ENCODE results near the gene TMEM263. TPM values are rescaled to one million over a fixed set of nuclear protein-coding genes. Genes with fewer than 3 reads are reported as not detected.
"Not testable (repeated sequence)": the region's sequence is repeated elsewhere in the genome, so short reads cannot be mapped to it uniquely, and the experiment has no call there.

The TMEM263 gene
- total and polyA plus RNA-seq, 10 donors = 9.6 to 38.1 (median 28.5) TPM

DNA sequence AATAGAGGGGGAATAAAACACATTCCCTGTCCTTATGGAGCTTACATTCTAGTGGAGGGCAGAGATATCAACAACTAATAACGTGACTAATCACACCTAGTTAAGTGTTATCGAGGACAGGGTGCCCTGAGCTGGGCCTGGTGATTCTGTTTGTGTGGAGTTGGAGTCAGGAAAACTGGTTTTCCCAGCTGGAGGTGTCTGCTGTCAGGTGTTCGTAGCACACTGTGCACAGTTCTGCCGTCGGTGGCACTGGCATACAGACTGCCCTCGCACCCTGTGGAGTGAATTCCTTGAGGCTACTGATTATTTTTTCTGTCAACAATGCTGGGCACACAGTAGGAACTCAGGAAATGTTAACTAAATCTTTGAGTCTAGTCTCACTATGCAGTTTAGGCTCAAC is 32.1 kb downstream of the TMEM263 start:
- WGBS, 5 donors = 78 to 84% (median 83%) methylated on average over 6 of the region's 6 CpGs

DNA sequence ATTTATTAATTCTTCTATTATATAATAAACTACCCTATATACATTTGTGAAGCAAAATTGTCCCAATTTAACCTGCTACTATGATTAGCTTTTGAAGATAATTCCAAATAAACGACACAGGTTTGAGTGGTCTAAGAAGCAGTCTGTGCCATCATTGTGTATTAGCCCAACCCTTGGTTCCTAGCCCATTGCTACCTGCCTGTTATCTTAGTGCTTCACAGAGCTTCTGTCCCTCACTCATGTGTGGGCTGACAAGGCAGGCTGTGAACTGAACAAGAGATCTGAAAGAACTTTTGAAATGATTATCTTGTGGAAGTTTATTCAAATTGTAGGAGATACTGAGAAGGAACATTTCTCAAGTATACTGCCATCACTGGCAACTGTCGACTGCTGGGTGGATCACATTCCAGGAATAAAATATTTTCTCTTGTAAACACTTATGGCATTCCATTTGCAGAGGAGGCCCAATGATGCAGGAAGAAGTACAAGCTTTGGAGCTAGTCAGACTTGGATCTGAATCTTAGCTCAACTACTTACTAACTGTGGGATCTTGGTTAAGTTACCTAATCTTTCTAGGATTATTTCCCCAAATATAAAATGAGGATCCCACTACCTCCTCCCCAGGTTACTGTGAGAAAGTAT is 39.0 kb downstream of the TMEM263 start:
- intact Hi-C loops (cut with DNase I; ENCODE audit: low total_unique reads) = no loop called here
- Histone ChIP-seq H3K27ac (peak overlapping the region in 1 of 8 donors; percentile 13), H3K4me1 (no peaks in the 10 kb centered on the region), H3K27me3 (replicated peaks in 1 of 7) (no peaks in the 10 kb centered on the region), H3K9me3 (no peaks in the 10 kb centered on the region), H3K36me3 (peaks cover 0 to 33% (median 12%) of the 10 kb centered on the region in 6 donors), H3K4me3 (no peak overlapping the region)
- no peak for TF ChIP-seq POLR2A (IDR thresholded peaks at IDR 0.05)
- TF ChIP-seq POLR2AphosphoS5 (IDR thresholded peaks at IDR 0.05) = no peak
- TF ChIP-seq CTCF (IDR thresholded peaks at IDR 0.05 in 8 of 11, conservative IDR thresholded peaks at IDR 0.05 in 3 of 11) = no peak
- WGBS, 5 donors = 82 to 86% (median 84%) methylated on average over 2 of the region's 2 CpGs
- no peak for DNase-seq

More for the DNA sequence above, 32.1 kb downstream of the TMEM263 start:
- H3K9me3 ChIP-seq = no peaks in the 10 kb centered on the region
- peaks cover 0 to 36% (median 19%) of the 10 kb centered on the region in 6 donors for H3K4me1 ChIP-seq
- intact Hi-C loops (cut with DNase I; ENCODE audit: low total_unique reads) = no loop called here
- DNase-seq = no peak
- H3K4me3 ChIP-seq = peak overlapping the region in 2 of 8 donors; percentile 67 to 83
- no peaks in the 10 kb centered on the region for H3K36me3 ChIP-seq
- TF ChIP-seq POLR2A (IDR thresholded peaks at IDR 0.05) (no peak), CTCF (IDR thresholded peaks at IDR 0.05 in 8 of 11, conservative IDR thresholded peaks at IDR 0.05 in 3 of 11) (no peak), POLR2AphosphoS5 (IDR thresholded peaks at IDR 0.05) (no peak)
- H3K27me3 ChIP-seq (replicated peaks in 1 of 7) = no peaks in the 10 kb centered on the region
- peak overlapping the region in 4 of 8 donors; percentile 86 to 90 (median 87) for H3K27ac ChIP-seq

GRCh38 chr12:106996102-106996501 is 40.4 kb downstream of the TMEM263 start:
- DNase-seq; H3K27me3 ChIP-seq (replicated peaks in 1 of 7); H3K27ac ChIP-seq; intact Hi-C loops (cut with DNase I; ENCODE audit: low total_unique reads); H3K4me3 ChIP-seq; H3K4me1 ChIP-seq; H3K9me3 ChIP-seq: not testable (repeated sequence)
- WGBS, 5 donors = 94 to 98% (median 97%) methylated on average over 5 of the region's 5 CpGs
- peaks cover 0 to 47% (median 17%) of the 10 kb centered on the region in 6 donors for H3K36me3 ChIP-seq

GRCh38 chr12:106997916-106998315 is 42.2 kb downstream of the TMEM263 start:
- Histone ChIP-seq H3K36me3 (peaks cover 0 to 53% (median 19%) of the 10 kb centered on the region in 6 donors), H3K9me3 (no peaks in the 10 kb centered on the region), H3K27me3 (replicated peaks in 1 of 7) (no peaks in the 10 kb centered on the region), H3K27ac (no peak overlapping the region), H3K4me3 (no peak overlapping the region), H3K4me1 (no peaks in the 10 kb centered on the region)
- WGBS, 5 donors = 86 to 97% (median 91%) methylated on average over 1 of the region's 1 CpG
- no peak for DNase-seq
- intact Hi-C loops (cut with DNase I; ENCODE audit: low total_unique reads) = no loop called here
- TF ChIP-seq CTCF (IDR thresholded peaks at IDR 0.05 in 8 of 11, conservative IDR thresholded peaks at IDR 0.05 in 3 of 11) (no peak), POLR2A (IDR thresholded peaks at IDR 0.05) (no peak), POLR2AphosphoS5 (IDR thresholded peaks at IDR 0.05) (no peak)

Data from spleen (tissue), 11 donors.